C4-2B (cell line): Measurements from ENCODE around the gene RBBP8NL.

Source experiments
- ZFX ChIP-seq: fragments of 450-650 bp; IDR thresholded peaks from 2 replicates; pipeline ENCODE4 v1.6.1; 2017
- TF ChIP-seq, protein P1 (sequence below): fragments of 450-650 bp; conservative IDR thresholded peaks from 2 replicates; pipeline ENCODE4 v1.5.1; 2017; ENCODE audit warnings: mild to moderate bottlenecking

DNA sequence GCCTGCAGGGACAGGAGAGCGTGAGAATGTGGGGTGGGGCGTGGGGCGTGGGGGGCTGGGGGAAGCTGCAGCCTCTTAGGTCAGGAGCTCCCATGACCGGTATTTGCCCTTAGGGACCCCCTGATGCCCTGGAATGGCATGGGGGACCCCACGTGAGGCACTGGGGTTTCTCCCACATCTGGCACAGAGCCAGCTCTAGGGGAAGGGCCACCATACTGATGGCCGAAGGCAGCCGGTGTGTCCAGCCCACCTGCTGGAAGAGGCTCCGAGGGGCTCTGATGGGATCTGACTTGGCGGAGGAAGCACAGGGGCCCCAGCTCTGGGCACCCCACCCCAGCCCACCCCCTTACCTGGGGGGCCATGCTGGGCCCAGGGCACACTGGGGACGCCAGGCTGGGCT lies 37.7 kb upstream of the RBBP8NL start:
- TF ChIP-seq, protein P1, sequence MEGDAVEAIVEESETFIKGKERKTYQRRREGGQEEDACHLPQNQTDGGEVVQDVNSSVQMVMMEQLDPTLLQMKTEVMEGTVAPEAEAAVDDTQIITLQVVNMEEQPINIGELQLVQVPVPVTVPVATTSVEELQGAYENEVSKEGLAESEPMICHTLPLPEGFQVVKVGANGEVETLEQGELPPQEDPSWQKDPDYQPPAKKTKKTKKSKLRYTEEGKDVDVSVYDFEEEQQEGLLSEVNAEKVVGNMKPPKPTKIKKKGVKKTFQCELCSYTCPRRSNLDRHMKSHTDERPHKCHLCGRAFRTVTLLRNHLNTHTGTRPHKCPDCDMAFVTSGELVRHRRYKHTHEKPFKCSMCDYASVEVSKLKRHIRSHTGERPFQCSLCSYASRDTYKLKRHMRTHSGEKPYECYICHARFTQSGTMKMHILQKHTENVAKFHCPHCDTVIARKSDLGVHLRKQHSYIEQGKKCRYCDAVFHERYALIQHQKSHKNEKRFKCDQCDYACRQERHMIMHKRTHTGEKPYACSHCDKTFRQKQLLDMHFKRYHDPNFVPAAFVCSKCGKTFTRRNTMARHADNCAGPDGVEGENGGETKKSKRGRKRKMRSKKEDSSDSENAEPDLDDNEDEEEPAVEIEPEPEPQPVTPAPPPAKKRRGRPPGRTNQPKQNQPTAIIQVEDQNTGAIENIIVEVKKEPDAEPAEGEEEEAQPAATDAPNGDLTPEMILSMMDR = no peak
- TF ChIP-seq ZFX = no peak
